SK-N-SH (cell line): ENCODE measurements around the gene PRPF40B. TPM values are rescaled to one million over a fixed set of nuclear protein-coding genes. Genes with fewer than 3 reads are reported as not detected.

ENCODE experiments used
- CTCF ChIA-PET: fragments of 300-600, 350-600 bp; formaldehyde crosslinking; extraction: SDS; loops from one replicate; lab custom pipeline; 2021; lab: Yijun Ruan, JAX
- POLR2A ChIA-PET: fragments of 350-600 bp; sonication (Branson Sonifier 250); formaldehyde crosslinking; extraction: SDS; loops from one replicate; lab custom pipeline; 2020; ENCODE audit warnings: antibody characterized with exemption, inconsistent platforms; lab: Yijun Ruan, JAX
- DNase-seq: peaks from one replicate; pipeline ENCODE4 v3.0.0; 2012
- H2AFZ ChIP-seq: fragments of 200-600 bp; sonication (generic); 2 replicates; pipeline ENCODE4 v1.8.1; 2016; ENCODE audit warnings: antibody characterized with exemption, mild to moderate bottlenecking, low read depth
- H3F3A ChIP-seq: fragments of 200-600 bp; sonication (generic); replicated peaks from 2 replicates; pipeline ENCODE3; 2016; ENCODE audit warnings: antibody characterized with exemption, mild to moderate bottlenecking; ENCODE audit not compliant: insufficient read depth
- H3K27ac ChIP-seq, 2 experiments: fragments of 200-500 bp in 1 of 2; fragments of 200-600 bp in 1 of 2; sonication (Bioruptor generic) in 1 of 2; sonication (generic), shearing (Covaris generic) in 1 of 2; 2 replicates each; pipeline versions ENCODE4 v1.5.1 to v1.6.1; 2014 to 2016; ENCODE audit warnings: low read depth in 2 of 2, inconsistent platforms in 1 of 2, low read length in 1 of 2, mild to moderate bottlenecking in 1 of 2, mixed read lengths in 1 of 2
- H3K27me3 ChIP-seq: fragments of 200-600 bp; sonication (generic), shearing (Covaris generic); 2 replicates; pipeline ENCODE4 v1.6.1; 2016; ENCODE audit warnings: mixed run types; ENCODE audit not compliant: insufficient read depth
- H3K36me3 ChIP-seq, 2 experiments: fragments of 200-500 bp in 1 of 2; fragments of 200-600 bp in 1 of 2; sonication (Bioruptor generic) in 1 of 2; sonication (generic) in 1 of 2; replicated peaks in 1 of 2; 2 replicates each; pipeline versions ENCODE3 to v1.5.1; 2014 to 2016; ENCODE audit warnings: low read length in 1 of 2, mild to moderate bottlenecking in 1 of 2; ENCODE audit not compliant: insufficient read depth in 2 of 2, control insufficient read depth in 1 of 2
- H3K4me1 ChIP-seq, 2 experiments: fragments of 200-500 bp in 1 of 2; fragments of 200-600 bp in 1 of 2; sonication (Bioruptor generic) in 1 of 2; sonication (generic), shearing (Covaris generic) in 1 of 2; 2 replicates each; pipeline versions ENCODE4 v1.5.1 to v1.6.1; 2014 to 2016; ENCODE audit warnings: low read depth in 1 of 2, low read length in 1 of 2, mixed run types in 1 of 2; ENCODE audit not compliant: insufficient read depth in 2 of 2, control insufficient read depth in 1 of 2
- H3K4me2 ChIP-seq: fragments of 200-600 bp; sonication (generic), shearing (Covaris generic); 2 replicates; pipeline ENCODE4 v1.6.1; 2017; ENCODE audit warnings: mixed run types
- H3K4me3 ChIP-seq, 2 experiments: fragments of 200-500 bp in 1 of 2; fragments of 200-600 bp in 1 of 2; sonication (Bioruptor generic) in 1 of 2; sonication (generic), shearing (Covaris generic) in 1 of 2; 2 replicates each; pipeline versions ENCODE4 v1.5.1 to v1.8.1; 2014 to 2016; ENCODE audit warnings: low read depth in 2 of 2, inconsistent platforms in 1 of 2, low read length in 1 of 2, mild to moderate bottlenecking in 1 of 2, mixed read lengths in 1 of 2, moderate library complexity in 1 of 2
- H3K79me2 ChIP-seq: fragments of 200-600 bp; sonication (generic); 2 replicates; pipeline ENCODE4 v1.8.1; 2017; ENCODE audit warnings: mild to moderate bottlenecking; ENCODE audit not compliant: insufficient read depth
- H3K9ac ChIP-seq: fragments of 200-600 bp; sonication (generic); 2 replicates; pipeline ENCODE4 v1.6.1; 2017; ENCODE audit warnings: mixed run types
- H3K9me2 ChIP-seq: fragments of 200-600 bp; sonication (generic); 2 replicates; pipeline ENCODE4 v1.6.1; 2017; ENCODE audit warnings: mixed run types
- H3K9me3 ChIP-seq: fragments of 200-600 bp; sonication (generic); 2 replicates; pipeline ENCODE4 v1.6.1; 2017; ENCODE audit warnings: mixed run types, mild to moderate bottlenecking, moderate library complexity
- H4K20me1 ChIP-seq: fragments of 200-600 bp; sonication (generic); 2 replicates; pipeline ENCODE4 v1.6.1; 2017; ENCODE audit warnings: mild to moderate bottlenecking, mixed run types; ENCODE audit not compliant: insufficient read depth
- CHD2 ChIP-seq: fragments of 150-350 bp; IDR thresholded peaks from 2 replicates; pipeline ENCODE4 v1.6.1; 2018; ENCODE audit warnings: low read length; ENCODE audit not compliant: partially characterized antibody
- ELF1 ChIP-seq: IDR thresholded peaks from 2 replicates; pipeline ENCODE4 v1.4.0; 2012
- FOSL2 ChIP-seq: IDR thresholded peaks from 2 replicates; pipeline ENCODE4 v1.4.0; 2012; ENCODE audit warnings: low read depth, mild to moderate bottlenecking, moderate library complexity, borderline replicate concordance
- FOXM1 ChIP-seq: IDR thresholded peaks from 2 replicates; pipeline ENCODE4 v1.4.0; 2012; ENCODE audit warnings: low read depth, mild to moderate bottlenecking
- GABPA ChIP-seq: IDR thresholded peaks from 2 replicates; pipeline ENCODE4 v1.4.0; 2012; ENCODE audit warnings: low read depth, mild to moderate bottlenecking
- JUND ChIP-seq: IDR thresholded peaks from 2 replicates; pipeline ENCODE4 v1.4.0; 2012
- MEF2A ChIP-seq: IDR thresholded peaks from 2 replicates; pipeline ENCODE4 v1.4.0; 2012; ENCODE audit warnings: low read depth, borderline replicate concordance
- MXI1 ChIP-seq: IDR thresholded peaks from 2 replicates; pipeline ENCODE4 v1.6.1; 2012; ENCODE audit warnings: mild to moderate bottlenecking, low read depth, low read length, improper control_type of control experiment
- POLR2AphosphoS5 ChIP-seq: IDR thresholded peaks from 2 replicates; pipeline ENCODE4 v1.6.1; 2012; ENCODE audit warnings: low read depth, low read length
- RAD21 ChIP-seq: IDR thresholded peaks from 2 replicates; pipeline ENCODE4 v1.6.1; 2012; ENCODE audit warnings: mild to moderate bottlenecking, low read length
- SIN3A ChIP-seq: IDR thresholded peaks from 2 replicates; pipeline ENCODE4 v1.6.1; 2012; ENCODE audit warnings: low read depth, mild to moderate bottlenecking, low read length, moderate library complexity, borderline replicate concordance
- TAF1 ChIP-seq: IDR thresholded peaks from 2 replicates; pipeline ENCODE4 v1.6.1; 2012; ENCODE audit warnings: low read depth, mild to moderate bottlenecking, low read length, moderate library complexity, borderline replicate concordance
- TCF12 ChIP-seq: IDR thresholded peaks from 2 replicates; pipeline ENCODE4 v1.4.0; 2012
- TEAD4 ChIP-seq: IDR thresholded peaks from 2 replicates; pipeline ENCODE4 v1.4.0; 2012; ENCODE audit warnings: mild to moderate bottlenecking, borderline replicate concordance; ENCODE audit not compliant: insufficient read depth
- YY1 ChIP-seq: IDR thresholded peaks from 2 replicates; pipeline ENCODE4 v1.4.0; 2012; ENCODE audit warnings: low read depth, mild to moderate bottlenecking
- WGBS: methylation state at CpG from one replicate; pipeline ENCODE4 v1.1.6; 2017; ENCODE audit warnings: low lambda C conversion rate; 5-methylcytosine and 5-hydroxymethylcytosine counted together
- polyA plus RNA-seq, 3 experiments: library from polyadenylated mRNA; depleted of rRNA; stranded (reverse); fragments of >200 nt; gene quantifications; 2 replicates each; pipeline ENCODE4 v1.2.3, GENCODE V29; 2012
- TF ChIP-seq, protein P1 (sequence below): IDR thresholded peaks from 2 replicates; pipeline ENCODE4 v1.6.1; 2012; ENCODE audit warnings: mild to moderate bottlenecking, low read depth, low read length, moderate library complexity
- TF ChIP-seq, protein P2 (sequence below): IDR thresholded peaks from 2 replicates; pipeline ENCODE4 v1.4.0; 2012; ENCODE audit warnings: low read depth, borderline replicate concordance
- TF ChIP-seq, protein P3 (sequence below): IDR thresholded peaks from 2 replicates; pipeline ENCODE4 v1.4.0; 2012; ENCODE audit warnings: low read depth
- TF ChIP-seq, protein P4 (sequence below): IDR thresholded peaks from 2 replicates; pipeline ENCODE4 v1.4.0; 2012; ENCODE audit warnings: low read depth, borderline replicate concordance

Gene PRPF40B
- polyA plus RNA-seq, 1 of the 3 experiments (the other 2 are of a cell fraction): 27.0 TPM

DNA sequence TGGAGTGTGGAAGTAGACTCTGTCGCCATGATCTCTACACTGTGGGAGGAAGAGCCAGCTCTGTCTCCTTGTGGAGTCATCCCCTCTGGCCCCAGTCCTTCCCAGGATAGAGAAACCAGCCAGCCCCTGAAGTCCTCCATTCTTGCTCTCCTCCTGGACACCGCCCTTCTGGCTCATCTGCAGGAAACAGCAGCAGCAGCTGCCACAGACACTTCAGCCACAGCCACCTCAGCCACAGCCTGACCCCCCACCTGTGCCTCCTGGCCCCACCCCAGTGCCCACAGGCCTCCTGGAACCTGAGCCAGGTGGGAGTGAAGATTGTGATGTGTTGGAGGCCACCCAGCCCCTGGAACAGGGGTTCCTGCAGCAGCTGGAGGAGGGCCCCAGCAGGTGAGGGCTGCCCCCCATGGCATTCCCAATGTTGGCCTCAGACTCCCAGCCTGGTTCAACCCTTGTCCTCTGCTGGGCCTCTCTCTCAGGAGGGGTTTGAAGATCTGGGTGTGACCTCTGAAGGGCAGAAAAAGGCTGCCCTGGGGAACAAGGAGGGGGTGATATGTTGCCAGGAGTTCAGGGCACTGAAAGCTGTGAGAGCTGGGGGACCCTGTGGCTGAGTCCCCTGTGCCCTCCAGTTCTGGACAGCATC is 10.5 kb downstream of the PRPF40B start:
- Histone ChIP-seq H3K4me2 (no peak overlapping the region), H3K36me3 (peaks cover 0 to 32% of the 10 kb centered on the region in 2 experiments), H3K4me1 (peaks cover 0 to 14% of the 10 kb centered on the region in 2 experiments; a peak in 2 of 4 replicates), H3K9me2 (no peaks in the 10 kb centered on the region), H3K27ac (no peak overlapping the region), H4K20me1 (no peaks in the 10 kb centered on the region), H3K79me2 (peaks cover under 1% of the 10 kb centered on the region; the same call in 1 of the 2 replicates), H3K4me3 (no peak overlapping the region), H3K9me3 (no peaks in the 10 kb centered on the region), H3F3A (peaks cover 21% of the 10 kb centered on the region), H2AFZ (no peak overlapping the region), H3K9ac (no peak overlapping the region), H3K27me3 (no peaks in the 10 kb centered on the region)
- CTCF ChIA-PET: interaction anchor here (0.7 to 30.5 kb wide), 4 partner anchors 10 to 843 kb away, joined by 3 to 590 read pairs (median 64); partner anchors contain the start of genes FMNL3 and PRPF40B
- TF ChIP-seq CHD2 (no peak), SIN3A (no peak)
- WGBS: 100% methylated on average over 2 of the region's 2 CpGs
- POLR2A ChIA-PET: no interaction called here
- DNase-seq: no peak

DNA sequence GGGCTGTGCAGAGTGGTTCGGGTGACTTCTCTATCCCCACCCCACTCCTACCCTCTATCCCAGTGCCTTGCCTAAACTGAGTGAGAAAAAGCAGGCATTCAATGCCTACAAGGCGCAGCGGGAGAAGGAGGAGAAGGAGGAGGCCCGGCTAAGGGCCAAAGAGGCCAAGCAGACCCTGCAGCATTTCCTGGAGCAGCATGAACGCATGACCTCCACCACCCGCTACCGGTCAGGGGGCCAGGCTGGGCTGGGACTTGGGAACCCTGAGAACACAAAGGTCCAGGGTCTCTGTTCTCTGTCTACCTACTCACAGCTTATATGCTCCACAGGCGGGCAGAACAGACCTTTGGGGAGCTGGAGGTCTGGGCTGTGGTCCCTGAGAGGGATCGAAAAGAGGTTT is 11.7 kb downstream of the PRPF40B start:
- CTCF ChIA-PET: interaction anchor here (1.5 to 30.5 kb wide), 6 partner anchors 9 to 204 kb away, joined by 3 to 590 read pairs (median 20); partner anchors contain the start of genes FMNL3 and PRPF40B
- peaks cover 7 to 36% of the 10 kb centered on the region in 2 experiments for H3K36me3 ChIP-seq
- H3K9me2 ChIP-seq: no peaks in the 10 kb centered on the region
- no peak overlapping the region; a peak in 1 of 4 replicates for H3K27ac ChIP-seq
- no peak overlapping the region for H3K4me2 ChIP-seq
- H3F3A ChIP-seq: peaks cover 15% of the 10 kb centered on the region
- H4K20me1 ChIP-seq: no peaks in the 10 kb centered on the region
- no peak for DNase-seq
- 91% methylated on average over 9 of the region's 9 CpGs for WGBS
- H3K4me1 ChIP-seq: peaks cover 0 to 14% of the 10 kb centered on the region in 2 experiments; a peak in 2 of 4 replicates
- H3K79me2 ChIP-seq: no peaks in the 10 kb centered on the region
- no peak overlapping the region for H3K9ac ChIP-seq
- TF ChIP-seq CHD2: no peak
- no peak; the same call in 1 of the 2 replicates for TF ChIP-seq POLR2AphosphoS5
- no peak for TF ChIP-seq RAD21
- TF ChIP-seq FOSL2: no peak
- TF ChIP-seq GABPA: no peak
- TF ChIP-seq TAF1: no peak
- TF ChIP-seq, protein P1, sequence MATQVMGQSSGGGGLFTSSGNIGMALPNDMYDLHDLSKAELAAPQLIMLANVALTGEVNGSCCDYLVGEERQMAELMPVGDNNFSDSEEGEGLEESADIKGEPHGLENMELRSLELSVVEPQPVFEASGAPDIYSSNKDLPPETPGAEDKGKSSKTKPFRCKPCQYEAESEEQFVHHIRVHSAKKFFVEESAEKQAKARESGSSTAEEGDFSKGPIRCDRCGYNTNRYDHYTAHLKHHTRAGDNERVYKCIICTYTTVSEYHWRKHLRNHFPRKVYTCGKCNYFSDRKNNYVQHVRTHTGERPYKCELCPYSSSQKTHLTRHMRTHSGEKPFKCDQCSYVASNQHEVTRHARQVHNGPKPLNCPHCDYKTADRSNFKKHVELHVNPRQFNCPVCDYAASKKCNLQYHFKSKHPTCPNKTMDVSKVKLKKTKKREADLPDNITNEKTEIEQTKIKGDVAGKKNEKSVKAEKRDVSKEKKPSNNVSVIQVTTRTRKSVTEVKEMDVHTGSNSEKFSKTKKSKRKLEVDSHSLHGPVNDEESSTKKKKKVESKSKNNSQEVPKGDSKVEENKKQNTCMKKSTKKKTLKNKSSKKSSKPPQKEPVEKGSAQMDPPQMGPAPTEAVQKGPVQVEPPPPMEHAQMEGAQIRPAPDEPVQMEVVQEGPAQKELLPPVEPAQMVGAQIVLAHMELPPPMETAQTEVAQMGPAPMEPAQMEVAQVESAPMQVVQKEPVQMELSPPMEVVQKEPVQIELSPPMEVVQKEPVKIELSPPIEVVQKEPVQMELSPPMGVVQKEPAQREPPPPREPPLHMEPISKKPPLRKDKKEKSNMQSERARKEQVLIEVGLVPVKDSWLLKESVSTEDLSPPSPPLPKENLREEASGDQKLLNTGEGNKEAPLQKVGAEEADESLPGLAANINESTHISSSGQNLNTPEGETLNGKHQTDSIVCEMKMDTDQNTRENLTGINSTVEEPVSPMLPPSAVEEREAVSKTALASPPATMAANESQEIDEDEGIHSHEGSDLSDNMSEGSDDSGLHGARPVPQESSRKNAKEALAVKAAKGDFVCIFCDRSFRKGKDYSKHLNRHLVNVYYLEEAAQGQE: no peak
- no peak for TF ChIP-seq TEAD4
- TF ChIP-seq, protein P2, sequence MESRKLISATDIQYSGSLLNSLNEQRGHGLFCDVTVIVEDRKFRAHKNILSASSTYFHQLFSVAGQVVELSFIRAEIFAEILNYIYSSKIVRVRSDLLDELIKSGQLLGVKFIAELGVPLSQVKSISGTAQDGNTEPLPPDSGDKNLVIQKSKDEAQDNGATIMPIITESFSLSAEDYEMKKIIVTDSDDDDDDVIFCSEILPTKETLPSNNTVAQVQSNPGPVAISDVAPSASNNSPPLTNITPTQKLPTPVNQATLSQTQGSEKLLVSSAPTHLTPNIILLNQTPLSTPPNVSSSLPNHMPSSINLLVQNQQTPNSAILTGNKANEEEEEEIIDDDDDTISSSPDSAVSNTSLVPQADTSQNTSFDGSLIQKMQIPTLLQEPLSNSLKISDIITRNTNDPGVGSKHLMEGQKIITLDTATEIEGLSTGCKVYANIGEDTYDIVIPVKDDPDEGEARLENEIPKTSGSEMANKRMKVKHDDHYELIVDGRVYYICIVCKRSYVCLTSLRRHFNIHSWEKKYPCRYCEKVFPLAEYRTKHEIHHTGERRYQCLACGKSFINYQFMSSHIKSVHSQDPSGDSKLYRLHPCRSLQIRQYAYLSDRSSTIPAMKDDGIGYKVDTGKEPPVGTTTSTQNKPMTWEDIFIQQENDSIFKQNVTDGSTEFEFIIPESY: no peak
- no peak for TF ChIP-seq SIN3A
- TF ChIP-seq, protein P3, sequence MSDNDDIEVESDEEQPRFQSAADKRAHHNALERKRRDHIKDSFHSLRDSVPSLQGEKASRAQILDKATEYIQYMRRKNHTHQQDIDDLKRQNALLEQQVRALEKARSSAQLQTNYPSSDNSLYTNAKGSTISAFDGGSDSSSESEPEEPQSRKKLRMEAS: no peak
- no peak for TF ChIP-seq JUND
- TF ChIP-seq, protein P4, sequence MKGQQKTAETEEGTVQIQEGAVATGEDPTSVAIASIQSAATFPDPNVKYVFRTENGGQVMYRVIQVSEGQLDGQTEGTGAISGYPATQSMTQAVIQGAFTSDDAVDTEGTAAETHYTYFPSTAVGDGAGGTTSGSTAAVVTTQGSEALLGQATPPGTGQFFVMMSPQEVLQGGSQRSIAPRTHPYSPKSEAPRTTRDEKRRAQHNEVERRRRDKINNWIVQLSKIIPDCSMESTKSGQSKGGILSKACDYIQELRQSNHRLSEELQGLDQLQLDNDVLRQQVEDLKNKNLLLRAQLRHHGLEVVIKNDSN: no peak
- no peak for TF ChIP-seq YY1
- no peak for TF ChIP-seq FOXM1
- no peak for TF ChIP-seq ELF1
- no peak for TF ChIP-seq TCF12
- TF ChIP-seq MEF2A: no peak
- no peak for TF ChIP-seq MXI1
- TF ChIP-seq, all 33 proteins: peak for 0
- POLR2A ChIA-PET: no interaction called here
- H3K9me3 ChIP-seq: no peaks in the 10 kb centered on the region
- no peak overlapping the region for H3K4me3 ChIP-seq
- no peaks in the 10 kb centered on the region for H3K27me3 ChIP-seq
- H2AFZ ChIP-seq: no peak overlapping the region
